Activated CD8-positive, alpha-beta memory T cell treated with anti-CD3 and anti-CD28 coated beads for 4 hours (primary cell): ENCODE results near the gene ZBTB38.

Experiments
- DNase-seq, 2 donors: peaks; one replicate each; pipeline ENCODE4 v3.0.0-alpha.2; 2020; ENCODE audit warnings: low read depth in 2 of 2

Gene ZBTB38

GRCh38 chr3:141368062-141368924 lies at the start of gene ZBTB38:
ZBTB38 (plus strand) TSS chr3:141368504; CDS start chr3:141442389, 73,885 bp downstream.
- DNase-seq = no peak

- DNase-seq = no peak
Measured at GRCh38 chr3:141320399-141321108, 47.8 kb upstream of the ZBTB38 start.

GRCh38 chr3:141321109-141321497 lies 47.2 kb upstream of the ZBTB38 start:
- no peak for DNase-seq

- DNase-seq = no peak
Measured at GRCh38 chr3:141323936-141324704, 44.2 kb upstream of the ZBTB38 start.

GRCh38 chr3:141326123-141326522 lies 42.2 kb upstream of the ZBTB38 start:
- DNase-seq = no peak

GRCh38 chr3:141326626-141327025 lies 41.7 kb upstream of the ZBTB38 start:
- no peak for DNase-seq

- DNase-seq = no peak
Measured at GRCh38 chr3:141328286-141329166, 39.8 kb upstream of the ZBTB38 start.

- no peak for DNase-seq
Measured at GRCh38 chr3:141330235-141330634, 38.1 kb upstream of the ZBTB38 start.

GRCh38 chr3:141330718-141331376 lies 37.5 kb upstream of the ZBTB38 start:
- DNase-seq = no peak

GRCh38 chr3:141331377-141332318 lies 36.7 kb upstream of the ZBTB38 start:
- DNase-seq = no peak

GRCh38 chr3:141332416-141332815 lies 35.9 kb upstream of the ZBTB38 start:
- DNase-seq = no peak

GRCh38 chr3:141333836-141334626 lies 34.3 kb upstream of the ZBTB38 start:
- no peak for DNase-seq

- no peak for DNase-seq
Measured at GRCh38 chr3:141334627-141335250, 33.6 kb upstream of the ZBTB38 start.

- DNase-seq = no peak
Measured at GRCh38 chr3:141335531-141336061, 32.7 kb upstream of the ZBTB38 start.

- no peak for DNase-seq
Measured at GRCh38 chr3:141336672-141337522, 31.4 kb upstream of the ZBTB38 start.

GRCh38 chr3:141337523-141337854 lies 30.8 kb upstream of the ZBTB38 start:
- no peak for DNase-seq

GRCh38 chr3:141337991-141338390 lies 30.3 kb upstream of the ZBTB38 start:
- DNase-seq = no peak
